Heart right ventricle (tissue), 16 donors: ENCODE measurements around the gene XPO4. TPM values are rescaled to one million over a fixed set of nuclear protein-coding genes. Genes with fewer than 3 reads are reported as not detected.

Experiments
- ATAC-seq, 8 donors: fragments of 200-7000 bp; cut with Tn5 transposase; one replicate each; pipeline ENCODE4 v1.9.1; 2020; ENCODE audit warnings: mild to moderate bottlenecking in 8 of 8, moderate library complexity in 8 of 8, moderate number of reproducible peaks in 1 of 8
- DNase-seq, 2 donors: peaks; one replicate each; pipeline ENCODE4 v3.0.0-alpha.2; 2020
- H3K27ac ChIP-seq, 10 donors: fragments of 200-600 bp; sonication (generic) in 2 of 10; one replicate each; pipeline versions ENCODE4 v1.5.0 to v1.8.0; 2020 to 2022; ENCODE audit warnings: mild to moderate bottlenecking in 3 of 10
- H3K27me3 ChIP-seq, 7 donors: fragments of 200-600 bp; one replicate each; pipeline ENCODE4 v1.8.0; 2021 to 2022; ENCODE audit warnings: mild to moderate bottlenecking in 2 of 7
- H3K36me3 ChIP-seq, 9 donors: fragments of 200-600 bp; sonication (generic) in 1 of 9; one replicate each; pipeline versions ENCODE4 v1.5.0 to v1.8.0; 2020 to 2022; ENCODE audit warnings: mild to moderate bottlenecking in 2 of 9
- H3K4me1 ChIP-seq, 9 donors: fragments of 200-600 bp; sonication (generic) in 1 of 9; one replicate each; pipeline versions ENCODE4 v1.5.0 to v1.8.0; 2020 to 2022; ENCODE audit warnings: mild to moderate bottlenecking in 4 of 9
- H3K4me3 ChIP-seq, 10 donors: fragments of 200-600 bp; sonication (generic) in 2 of 10; one replicate each; pipeline versions ENCODE4 v1.5.0 to v1.8.0; 2020 to 2022; ENCODE audit warnings: mild to moderate bottlenecking in 7 of 10, moderate library complexity in 2 of 10
- H3K9me3 ChIP-seq, 11 donors: fragments of 200-600 bp in 10 of 11; sonication (generic) in 2 of 11; one replicate each; pipeline versions ENCODE4 v1.5.0 to v1.8.0; 2013 to 2022; ENCODE audit warnings: mild to moderate bottlenecking in 2 of 11, control low read depth in 1 of 11, moderate library complexity in 1 of 11
- WGBS, 2 donors: extraction: QIAGEN DNeasy Blood & Tissue Kit; methylation state at CpG; one replicate each; pipeline ENCODE4 v1.1.7; 2013; ENCODE audit warnings: inconsistent platforms in 1 of 2; 5-methylcytosine and 5-hydroxymethylcytosine counted together
- intact Hi-C, 10 donors: fragments of 100-400 bp; cut with DNase I; formaldehyde crosslinking; loops; one replicate each; pipeline versions ENCODE4 v1.11.1 to v1.14.2; 2022
- polyA plus RNA-seq, 2 donors: library from polyadenylated mRNA; stranded (reverse); fragments of 200-250 nt; gene quantifications; one replicate each; pipeline ENCODE4 v1.2.3, GENCODE V29; 2013
- total RNA-seq, 10 donors: library from RNA; stranded (reverse); fragmentation: NEBNext Ultra II Directional in 3 of 10; extraction: Animal tissue kit (Norgen Biotek cat#: 25700) in 3 of 10; gene quantifications; one replicate each; pipeline versions ENCODE4 v1.2.1 to v1.2.4, GENCODE V29; 2021 to 2023
- TF ChIP-seq, protein P1 (sequence below), 9 donors: fragments of 200-600 bp; sonication (generic) in 2 of 9; IDR thresholded peaks; one replicate each; pipeline versions ENCODE4 v1.5.0 to v1.8.0; 2021 to 2022; ENCODE audit warnings: antibody characterized with exemption in 9 of 9, mild to moderate bottlenecking in 5 of 9, moderate library complexity in 1 of 9
- donor health status: Arrhythmogenic right ventricular cardiomyopathy.
- donor health status: ischemic (EF 13 %, LVEDD 7.1; RV severe dilation, severe dysfunction).
- donor health status: healthy with polysubstance abuse.
- donor health status: DM: no; HTN: yes; CAD: no.
- donor health status: DM: no; HTN: no; CAD: no.
- donor health status: ischemic (EF 25% LVEDD 6.9; RV normal size, moderate dysfunction).
- donor health status: ischemic (EF 25% LVEDD 5.7; RV mildly dilated, moderate dysfunction).
- donor health status: healthy.
- donor health status: DM: yes; HTN: yes; CAD: no.
- donor health status: Ischemic cardiomyopathy.
- donor health status: ischemic (EF 35%, LVEDD 5.7; RV mildly dilated, moderate dysfunction).
- donor health status: nonischemic (EF 11% LVEDD 7.7; RV severe dilation, severe dysfunction).
- donor health status: DM: yes; HTN: yes; CAD: no.
- donor health status: PGD.
- donor health status: ischemic (EF 29% LVEDD 5.4; RV normal size, mild dysfunction).
- donor health status: nonischemic (EF 23%, LVEDD 6.1; RV moderate dilation, normal function).

XPO4 gene
- total and polyA plus RNA-seq, 12 donors: 3.5 to 68.1 (median 37.1) TPM

DNA sequence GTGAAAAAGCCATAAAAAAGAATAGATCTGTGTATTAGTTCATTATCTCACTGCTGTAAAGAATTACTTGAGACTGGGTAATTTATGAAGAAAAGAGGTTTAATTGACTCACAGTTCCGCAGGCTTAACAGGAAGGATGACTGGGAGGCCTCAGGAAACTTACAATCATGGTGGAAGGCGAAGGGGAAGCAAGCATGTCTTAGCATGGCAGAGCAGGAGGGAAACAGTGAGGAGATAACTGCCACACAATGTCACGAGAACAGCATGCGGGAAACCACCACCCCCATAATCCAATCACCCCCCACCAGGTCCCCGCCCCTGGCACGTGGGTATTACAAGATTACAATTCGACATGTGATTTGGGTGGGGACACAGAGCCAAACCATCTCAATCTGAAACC is 89.7 kb downstream of the XPO4 start:
- WGBS, 2 donors: 82 to 85% methylated on average over 7 of the region's 7 CpGs

DNA sequence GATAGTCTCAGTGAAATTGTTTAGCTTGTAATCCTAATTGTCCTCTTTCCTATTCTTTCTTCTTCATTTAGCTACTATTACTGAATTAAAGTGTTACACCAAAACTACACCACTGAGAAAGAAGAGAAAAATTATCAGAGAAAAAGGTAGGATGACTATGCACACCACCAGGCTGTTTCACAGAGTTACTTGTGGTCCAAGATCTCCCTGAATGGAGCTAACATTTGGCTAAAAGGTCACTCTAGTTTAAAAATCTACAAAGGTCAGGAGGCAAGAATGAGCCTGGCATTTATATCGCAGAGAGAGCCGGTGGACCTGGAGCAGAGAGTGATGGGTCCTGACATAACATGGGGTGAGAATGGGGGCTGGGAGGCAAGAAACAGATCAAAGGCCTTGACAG is 91.7 kb downstream of the XPO4 start:
- Histone ChIP-seq H3K27ac (peak overlapping the region in 4 of 10 donors; percentile 3 to 27 (median 12)), H3K9me3 (no peaks in the 10 kb centered on the region), H3K27me3 (no peaks in the 10 kb centered on the region), H3K4me1 (peaks cover 0 to 49% (median 26%) of the 10 kb centered on the region in 9 donors), H3K36me3 (peaks cover 0 to 55% (median 24%) of the 10 kb centered on the region in 9 donors), H3K4me3 (no peak overlapping the region)
- TF ChIP-seq, protein P1, sequence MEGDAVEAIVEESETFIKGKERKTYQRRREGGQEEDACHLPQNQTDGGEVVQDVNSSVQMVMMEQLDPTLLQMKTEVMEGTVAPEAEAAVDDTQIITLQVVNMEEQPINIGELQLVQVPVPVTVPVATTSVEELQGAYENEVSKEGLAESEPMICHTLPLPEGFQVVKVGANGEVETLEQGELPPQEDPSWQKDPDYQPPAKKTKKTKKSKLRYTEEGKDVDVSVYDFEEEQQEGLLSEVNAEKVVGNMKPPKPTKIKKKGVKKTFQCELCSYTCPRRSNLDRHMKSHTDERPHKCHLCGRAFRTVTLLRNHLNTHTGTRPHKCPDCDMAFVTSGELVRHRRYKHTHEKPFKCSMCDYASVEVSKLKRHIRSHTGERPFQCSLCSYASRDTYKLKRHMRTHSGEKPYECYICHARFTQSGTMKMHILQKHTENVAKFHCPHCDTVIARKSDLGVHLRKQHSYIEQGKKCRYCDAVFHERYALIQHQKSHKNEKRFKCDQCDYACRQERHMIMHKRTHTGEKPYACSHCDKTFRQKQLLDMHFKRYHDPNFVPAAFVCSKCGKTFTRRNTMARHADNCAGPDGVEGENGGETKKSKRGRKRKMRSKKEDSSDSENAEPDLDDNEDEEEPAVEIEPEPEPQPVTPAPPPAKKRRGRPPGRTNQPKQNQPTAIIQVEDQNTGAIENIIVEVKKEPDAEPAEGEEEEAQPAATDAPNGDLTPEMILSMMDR (IDR thresholded peaks at IDR 0.05): no peak
- WGBS, 2 donors: 58 to 64% methylated on average over 2 of the region's 2 CpGs
- ATAC-seq (no peak), DNase-seq (no peak)
- intact Hi-C loops: loop anchor here in 2 of 10 donors (5.0 kb wide), 2 partner anchors 34 to 614 kb away; no protein-coding TSS in a partner anchor

More for the DNA sequence above, 89.7 kb downstream of the XPO4 start:
- TF ChIP-seq, protein P1 (IDR thresholded peaks at IDR 0.05): no peak
- H3K9me3 ChIP-seq: no peaks in the 10 kb centered on the region
- ATAC-seq: no peak
- no peaks in the 10 kb centered on the region for H3K27me3 ChIP-seq
- no peak overlapping the region for H3K4me3 ChIP-seq
- peak overlapping the region in 5 of 10 donors; percentile 30 to 81 (median 75) for H3K27ac ChIP-seq
- H3K4me1 ChIP-seq: peaks cover 0 to 66% (median 36%) of the 10 kb centered on the region in 9 donors
- H3K36me3 ChIP-seq: peaks cover 0 to 35% (median 12%) of the 10 kb centered on the region in 9 donors
- intact Hi-C loops: loop anchor here in 3 of 10 donors (2.0 to 5.0 kb wide), 3 partner anchors 14 to 616 kb away; no protein-coding TSS in a partner anchor
- DNase-seq: no peak

DNA sequence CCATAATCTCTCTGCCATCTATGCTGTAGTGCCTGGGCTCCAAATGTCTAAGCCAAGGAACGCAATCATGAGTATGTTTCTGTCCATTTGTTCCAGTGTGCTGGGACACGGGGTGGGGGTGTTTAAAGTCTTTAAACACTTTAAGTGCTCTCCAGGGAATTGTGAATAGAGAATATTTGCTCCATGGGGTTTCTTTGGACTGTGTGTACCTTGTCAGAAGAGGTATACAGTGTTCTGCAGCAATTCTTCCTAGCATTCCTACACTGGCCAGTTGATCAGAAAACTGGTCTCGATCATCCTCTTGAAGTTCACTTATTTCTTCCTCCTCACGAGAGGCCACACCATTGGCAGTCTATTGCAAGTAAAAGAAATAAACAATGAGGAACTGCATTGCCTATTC is 93.7 kb downstream of the XPO4 start:
- TF ChIP-seq, protein P1 (IDR thresholded peaks at IDR 0.05): no peak
- Histone ChIP-seq H3K27ac (no peak overlapping the region), H3K4me1 (peaks cover 0 to 30% (median 13%) of the 10 kb centered on the region in 9 donors)

DNA sequence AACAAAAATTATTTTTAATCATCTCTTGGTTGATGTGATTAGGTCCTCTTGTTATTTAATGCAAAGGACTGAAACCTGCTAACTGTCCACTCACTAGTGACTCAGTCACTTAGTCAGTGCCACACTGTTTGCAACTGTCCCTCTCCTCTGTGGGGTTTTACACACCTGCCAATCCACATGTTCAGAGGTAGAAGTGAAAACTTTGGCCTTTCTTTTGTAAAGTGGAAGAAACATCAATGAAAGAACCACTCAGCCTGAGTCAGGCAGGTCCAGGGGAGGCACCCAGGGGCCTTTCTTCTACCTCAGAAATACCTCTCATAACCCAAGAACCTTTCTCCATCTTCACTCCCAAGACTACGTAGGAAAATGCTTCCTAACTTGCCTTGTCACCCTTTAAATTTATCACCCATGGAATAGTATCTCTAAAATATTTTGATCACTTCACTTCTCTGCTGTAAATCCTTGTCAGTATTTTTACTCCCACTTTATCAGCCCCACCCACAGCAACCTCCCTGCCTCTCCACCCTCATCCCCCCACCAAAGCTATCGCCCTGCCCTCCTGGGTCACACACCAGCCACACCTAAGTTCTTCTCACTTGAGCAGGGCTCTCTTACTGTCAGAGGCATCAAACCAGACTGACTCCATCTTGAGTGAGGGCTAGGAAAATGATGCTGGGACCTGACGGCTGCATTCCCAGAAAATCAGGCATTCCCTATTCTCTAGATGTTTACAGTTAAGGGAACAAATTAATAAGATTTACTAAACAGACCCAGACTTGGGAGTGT is 99.2 kb downstream of the XPO4 start:
- Histone ChIP-seq H3K36me3 (peaks cover 0 to 79% (median 27%) of the 10 kb centered on the region in 9 donors), H3K4me1 (peaks cover 0 to 14% (median 0%) of the 10 kb centered on the region in 9 donors), H3K27me3 (no peaks in the 10 kb centered on the region), H3K9me3 (no peaks in the 10 kb centered on the region), H3K27ac (no peak overlapping the region), H3K4me3 (no peak overlapping the region)
- ATAC-seq: no peak
- DNase-seq: no peak
- intact Hi-C loops: no loop called here
- TF ChIP-seq, protein P1 (IDR thresholded peaks at IDR 0.05): no peak
- 78 to 91% methylated on average over 3 of the region's 3 CpGs for WGBS, 2 donors

More for the DNA sequence above, 93.7 kb downstream of the XPO4 start:
- no peaks in the 10 kb centered on the region for H3K27me3 ChIP-seq
- ATAC-seq: peak in 1 of 8 donors; percentile 19
- no peak for DNase-seq
- whole genome bisulfite sequencing, 2 donors: 77 to 81% methylated on average over 4 of the region's 4 CpGs
- no peaks in the 10 kb centered on the region for H3K9me3 ChIP-seq
- peaks cover 0 to 67% (median 24%) of the 10 kb centered on the region in 9 donors for H3K36me3 ChIP-seq
- no peak overlapping the region for H3K4me3 ChIP-seq
- intact Hi-C loops: no loop called here
